Stimulated activated CD4-positive, alpha-beta T cell treated with anti-CD3 and anti-CD28 coated beads, Interleukin-15, amount 100 ng/mL, for 24 hours (primary cell): ENCODE data around the gene CBFA2T2.
"Not testable (repeated sequence)": the region's sequence is repeated elsewhere in the genome, so short reads cannot be mapped to it uniquely, and the experiment has no call there.

Experiments used
- DNase-seq: peaks from one replicate; pipeline ENCODE4 v3.0.0-alpha.2; 2020

The CBFA2T2 gene

DNA sequence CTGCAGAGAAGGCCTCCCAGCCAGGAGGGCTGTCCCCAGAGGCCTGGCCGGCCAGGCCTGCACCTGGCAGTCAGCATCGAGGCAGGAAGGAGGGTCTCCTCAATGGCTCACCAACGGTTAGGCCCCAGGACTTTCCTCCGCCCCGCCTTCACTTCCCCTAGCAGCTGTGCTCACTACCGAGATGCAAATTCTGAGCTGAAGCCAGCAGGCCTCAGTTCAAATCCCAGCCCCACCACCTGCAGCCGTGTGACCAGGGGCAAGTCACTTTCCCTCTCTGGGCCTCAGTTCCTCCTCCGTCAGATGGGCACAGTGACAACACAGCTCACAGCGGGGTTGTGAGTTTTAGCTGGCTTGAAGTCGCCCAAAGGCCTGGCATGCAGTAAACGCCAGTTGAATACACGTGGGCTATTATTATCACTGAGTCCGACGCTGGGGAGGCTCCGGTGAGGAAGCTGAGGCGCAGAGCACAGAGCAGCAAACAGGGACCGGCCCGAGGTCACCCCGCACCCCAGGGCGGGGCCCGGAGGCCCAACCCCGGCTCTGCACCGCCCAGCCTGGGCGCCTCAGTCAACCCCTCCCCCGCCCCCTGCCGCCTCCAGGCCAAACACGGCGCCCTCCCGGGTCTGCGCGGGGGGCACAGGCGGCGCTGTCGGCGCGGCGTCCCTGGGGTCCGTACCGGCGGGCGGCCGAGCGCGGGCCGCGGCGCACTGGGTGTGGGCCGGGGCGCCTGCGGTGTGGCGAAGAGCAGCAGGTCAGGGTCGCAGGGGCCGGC lies 195.6 kb downstream of the CBFA2T2 start:
- DNase-seq, result peak; percentile 85

DNA sequence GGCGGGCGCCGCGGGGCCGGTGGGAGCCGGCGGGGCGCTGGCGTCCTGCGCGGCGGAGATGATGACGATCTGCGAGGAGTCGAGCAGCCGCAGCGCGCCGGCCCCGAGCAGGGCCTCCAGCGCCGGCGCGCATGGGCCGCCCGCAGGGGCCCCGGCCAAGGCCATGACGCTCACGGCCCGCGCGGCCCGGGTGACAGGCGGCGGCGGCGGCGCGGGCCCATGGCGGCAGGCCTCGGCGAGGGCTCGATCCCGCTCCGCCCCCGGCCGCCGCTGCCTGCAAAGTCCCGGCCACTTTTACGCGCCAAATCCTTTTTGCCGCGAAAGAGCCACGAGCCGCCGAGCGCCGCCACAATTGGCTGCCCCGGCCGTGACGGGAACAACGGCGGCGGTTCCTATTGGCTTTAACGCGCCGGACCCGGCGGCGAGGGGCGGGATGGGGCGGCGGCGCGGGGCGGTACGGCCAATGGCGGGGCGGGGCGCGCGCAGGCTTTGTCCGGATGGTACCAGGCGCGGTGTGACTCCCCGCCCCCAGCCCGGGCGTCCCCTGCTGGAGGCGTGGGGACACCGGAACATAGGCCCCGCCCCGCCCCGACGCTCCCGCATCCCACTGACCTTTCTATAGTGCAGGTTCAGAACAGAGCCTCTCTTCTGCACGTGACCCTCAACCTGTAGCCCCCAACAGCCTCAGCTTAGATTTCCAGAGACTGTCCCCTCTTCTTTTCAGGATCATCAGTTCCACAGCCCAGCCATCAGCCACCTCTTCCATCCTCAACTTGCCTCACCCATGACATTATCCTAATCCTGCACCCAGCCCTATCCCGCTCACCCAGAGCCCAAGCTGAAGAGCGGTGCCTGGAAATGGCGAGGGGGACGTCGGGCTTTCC lies 196.4 kb downstream of the CBFA2T2 start, which contains the start of gene E2F1:
Gene E2F1, minus strand, starts transcription at position 286 of the 884 bp plus-strand sequence. Its CDS starts 121 bp downstream, at position 165.
- peak; percentile 98 for DNase-seq

DNA sequence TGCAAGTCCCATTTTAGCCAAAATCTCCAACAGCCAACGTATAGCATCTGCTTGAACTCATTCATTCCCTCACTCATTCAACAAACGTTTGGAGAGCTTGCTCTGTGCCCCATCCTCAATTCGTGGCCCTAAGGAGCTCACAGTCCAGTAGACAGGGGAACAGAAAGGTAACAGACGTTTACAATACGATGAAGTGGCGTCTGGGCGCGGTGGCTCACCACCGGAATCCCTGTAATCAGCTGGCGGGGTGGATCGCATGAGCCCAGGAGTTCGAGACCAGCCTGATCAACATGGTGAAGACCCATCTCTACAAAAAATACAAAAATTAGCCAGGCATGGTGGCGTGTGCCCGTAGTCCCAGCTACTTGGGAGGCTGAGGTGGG lies 197.1 kb downstream of the CBFA2T2 start:
- DNase-seq, result no peak

DNA sequence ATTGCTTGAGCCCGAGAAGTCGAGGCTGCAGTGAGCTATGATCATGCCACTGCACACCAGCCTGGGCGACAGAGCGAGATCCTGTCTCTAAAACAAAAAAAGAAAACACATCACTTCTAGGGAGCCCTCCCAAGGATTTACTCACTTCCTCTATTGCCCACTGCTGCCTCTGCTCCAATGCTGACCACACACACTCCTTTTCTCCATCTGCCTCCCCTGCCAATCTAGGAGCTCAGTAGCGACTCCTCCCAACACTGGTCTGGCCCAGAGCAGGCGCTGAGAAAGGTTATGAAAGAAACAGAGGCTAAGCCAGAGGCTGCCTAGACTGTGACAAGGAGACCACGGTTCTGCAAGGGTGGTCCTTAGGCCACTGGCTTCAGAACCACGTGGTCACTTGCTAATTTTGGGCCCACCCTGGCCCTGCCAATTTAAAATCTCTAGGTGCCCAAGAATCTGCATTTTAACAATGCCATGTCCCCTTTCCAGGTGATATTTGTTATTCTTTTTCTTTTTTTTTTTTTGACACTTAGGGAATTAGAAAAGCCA lies 197.5 kb downstream of the CBFA2T2 start:
- no peak for DNase-seq

DNA sequence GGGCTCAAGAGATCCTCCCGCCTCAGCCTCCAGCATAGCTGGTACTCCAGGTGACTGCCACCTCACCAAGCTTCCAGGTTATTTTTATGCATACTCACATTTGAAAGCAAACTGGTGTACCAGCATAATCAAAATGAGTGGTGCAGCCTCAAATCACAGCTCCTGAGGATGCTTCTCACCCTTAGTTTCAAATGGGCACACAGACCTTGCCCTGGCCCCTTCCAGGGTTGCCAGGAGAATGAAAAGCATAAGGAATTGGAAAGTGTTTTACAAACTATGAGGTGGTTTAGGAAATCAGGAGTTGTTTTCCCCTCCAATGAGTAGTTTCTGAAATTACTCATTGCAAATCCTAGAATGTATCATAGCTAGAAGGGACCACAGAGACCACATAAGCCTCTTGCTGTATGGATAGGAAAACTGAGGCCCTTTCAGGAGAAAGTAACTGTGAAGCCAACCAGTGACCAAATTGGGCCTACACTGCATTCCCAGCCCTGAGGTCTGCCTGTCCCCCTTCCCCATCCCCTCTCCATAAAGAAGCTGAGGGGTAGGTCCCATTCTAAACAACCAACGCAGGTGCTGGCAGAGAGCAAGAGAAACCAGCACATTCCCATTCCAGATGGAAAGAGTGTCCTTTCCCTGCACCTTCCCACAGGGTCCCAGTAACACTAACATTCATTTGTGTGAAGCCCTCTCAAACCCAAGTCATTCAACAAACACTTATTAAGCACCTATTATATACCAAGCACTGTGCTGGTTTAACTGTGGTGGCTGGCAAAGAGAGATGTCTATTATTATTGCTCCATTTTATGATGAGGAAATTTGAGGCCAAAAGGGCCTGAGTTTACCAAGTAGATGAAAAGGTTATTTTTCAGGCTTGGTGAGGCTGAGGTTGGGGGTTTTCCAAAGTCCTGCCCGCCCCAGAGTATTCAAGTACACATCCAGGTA lies 198.4 kb downstream of the CBFA2T2 start:
- no peak for DNase-seq

DNA sequence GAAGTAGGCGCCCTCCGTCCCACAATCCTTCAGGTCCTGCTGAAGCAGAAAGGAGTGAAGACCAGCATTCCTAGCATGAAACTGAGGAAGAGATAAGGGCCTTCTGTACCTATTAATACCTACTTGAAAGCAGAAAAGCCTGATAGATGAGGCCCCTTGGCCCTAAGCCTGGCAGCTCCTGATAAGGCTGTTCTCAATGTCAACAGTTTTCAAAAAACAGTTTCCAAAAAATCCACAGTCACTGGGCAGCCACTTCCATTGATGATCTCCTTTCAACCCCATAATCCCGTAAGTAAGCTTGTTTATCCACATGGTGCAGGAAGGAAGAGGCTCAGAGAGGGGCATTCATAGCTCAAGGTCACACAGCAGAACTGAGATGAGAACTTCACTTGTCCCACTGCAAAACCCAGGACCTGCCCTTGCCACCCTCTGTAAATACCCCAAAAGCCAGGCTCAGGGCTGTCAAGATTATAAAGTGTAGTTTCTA lies 199.1 kb downstream of the CBFA2T2 start:
- no peak for DNase-seq

DNA sequence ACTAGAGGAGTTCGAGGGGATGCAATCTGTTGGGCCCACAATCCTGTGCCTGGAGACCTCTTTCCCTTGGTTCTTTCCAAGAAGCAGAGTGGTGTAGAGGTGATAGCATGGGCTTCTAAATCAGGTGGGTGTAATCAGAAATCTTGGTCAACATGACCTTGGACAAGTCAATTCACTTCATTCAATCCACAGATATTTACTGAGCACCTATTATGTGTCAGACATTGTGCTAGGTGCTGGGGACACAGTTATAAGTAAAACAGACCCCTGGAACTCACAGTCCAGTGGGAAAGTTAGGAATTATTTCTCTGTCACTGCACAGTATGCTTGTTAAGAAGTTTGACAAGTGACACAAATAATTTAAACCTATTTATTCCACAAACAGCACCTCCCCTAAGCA lies 199.6 kb downstream of the CBFA2T2 start:
- DNase-seq, result no peak

DNA sequence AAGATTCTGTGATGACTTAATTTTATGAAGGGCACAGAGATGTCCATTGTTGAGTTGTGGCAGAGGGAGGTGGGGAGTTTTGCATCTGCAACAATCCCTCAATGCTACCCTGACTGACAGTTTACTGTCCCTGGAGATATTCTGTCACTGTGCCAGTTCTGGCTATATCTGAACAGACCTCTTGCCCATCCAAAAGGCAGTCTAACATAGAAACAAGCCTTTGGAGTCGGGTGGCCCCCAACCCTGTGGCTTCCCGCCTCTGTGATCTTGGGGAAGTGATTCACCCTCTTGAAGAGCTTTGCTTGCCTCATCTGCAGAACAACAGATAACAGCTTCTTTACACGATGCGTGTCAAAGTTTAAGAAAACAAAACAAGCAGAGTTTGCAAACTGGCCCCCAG lies 200.1 kb downstream of the CBFA2T2 start:
- DNase-seq, result peak; percentile 63

DNA sequence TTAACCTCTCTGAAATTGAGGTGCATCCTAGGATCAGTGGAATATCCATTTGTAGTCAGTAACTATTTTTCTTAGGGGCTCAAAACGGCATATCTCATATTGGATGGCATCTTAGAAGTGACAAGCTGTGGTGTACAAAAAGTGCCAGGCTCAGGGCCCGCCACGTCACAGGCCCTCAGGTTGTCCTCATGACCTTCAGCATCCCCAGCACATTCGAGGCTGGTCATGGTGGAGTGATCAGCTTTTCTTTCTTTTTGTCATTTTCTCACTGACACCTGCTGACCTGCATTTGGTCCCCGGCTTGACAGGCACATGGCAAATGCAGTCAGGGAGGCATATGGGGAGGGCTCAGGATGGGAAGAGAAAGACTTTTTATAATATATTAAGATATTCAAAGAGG lies 203.4 kb downstream of the CBFA2T2 start:
- no peak for DNase-seq

DNA sequence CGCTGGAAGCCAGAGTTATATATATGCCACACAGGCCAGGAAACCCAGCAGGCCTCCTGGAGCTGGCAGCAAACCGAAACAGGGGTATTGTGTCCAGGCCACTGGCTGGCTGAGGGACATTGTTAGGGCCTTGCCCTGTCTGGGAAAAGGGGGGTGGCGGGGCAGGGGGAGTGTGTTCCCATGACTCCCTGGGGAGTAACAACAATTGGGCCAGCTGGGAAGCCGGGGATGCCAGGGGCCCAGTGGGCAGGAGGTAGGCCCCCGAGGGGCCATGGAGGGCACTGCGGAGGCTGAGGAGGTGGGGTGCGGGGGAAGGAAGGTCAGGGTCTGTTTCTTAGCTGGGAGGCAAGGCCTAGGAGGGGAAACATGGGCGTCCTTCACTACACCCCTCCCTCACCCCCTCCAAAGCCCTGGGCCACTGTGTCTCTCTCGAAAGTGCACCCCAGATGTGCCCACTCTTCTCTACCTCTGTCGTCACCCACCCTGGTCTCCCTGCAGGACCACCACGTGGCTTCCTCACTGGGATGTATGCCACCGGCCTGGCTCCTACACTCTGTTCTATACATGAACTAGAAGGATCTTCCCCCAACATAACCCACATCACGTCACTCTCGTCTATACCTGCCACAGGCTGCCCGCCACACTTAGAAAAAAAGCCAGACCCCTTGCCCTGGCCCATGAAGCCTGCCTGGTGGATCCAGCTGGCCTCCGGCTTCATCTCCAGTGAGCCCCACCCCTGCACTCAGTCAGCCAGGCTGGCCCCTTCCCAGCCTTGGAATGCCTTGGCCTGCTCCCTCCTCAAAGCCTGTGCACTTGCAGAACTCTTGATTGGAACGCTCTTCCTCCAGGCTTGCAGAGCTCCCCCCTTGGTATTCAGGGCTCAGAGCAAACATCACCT lies 204.1 kb downstream of the CBFA2T2 start:
- DNase-seq, result no peak

DNA sequence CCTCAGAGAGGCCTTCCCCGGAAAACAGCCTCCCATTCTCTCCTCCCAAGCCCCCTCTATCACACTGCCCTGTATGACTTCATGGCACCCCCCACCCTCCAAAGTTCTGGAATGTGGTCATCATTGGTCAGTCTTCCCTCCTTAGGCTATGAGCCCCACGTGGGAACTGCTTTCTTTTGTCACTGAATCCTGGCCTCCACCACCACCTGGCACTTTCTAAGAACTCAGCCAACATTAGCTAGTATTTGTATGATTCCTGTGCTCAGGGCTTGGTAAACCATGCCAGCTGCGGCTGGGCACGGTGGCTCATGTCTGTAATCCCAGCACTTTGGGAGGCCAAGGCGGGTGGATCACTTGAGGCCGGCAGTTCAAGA lies 204.7 kb downstream of the CBFA2T2 start:
- DNase-seq, result no peak

DNA sequence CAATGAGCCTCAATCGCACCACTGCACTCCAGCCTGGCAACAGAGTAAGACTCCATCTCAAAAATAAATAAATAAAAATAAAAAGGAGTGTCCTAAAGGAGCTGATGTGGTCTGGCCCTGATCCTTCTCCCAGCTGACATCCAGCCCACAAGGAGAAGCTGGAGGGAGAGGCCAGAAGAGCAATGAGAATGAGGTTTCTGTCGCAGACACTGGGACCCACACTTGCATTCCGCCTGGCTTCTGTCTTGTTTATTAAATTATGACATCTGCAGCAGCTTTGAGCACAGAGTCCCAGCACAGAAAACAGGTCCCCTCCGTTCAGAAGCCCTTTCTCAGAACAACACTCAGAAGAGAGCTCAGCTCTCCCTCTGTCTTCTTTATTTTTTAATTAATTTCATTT lies 206.6 kb downstream of the CBFA2T2 start:
- DNase-seq, result no peak

DNA sequence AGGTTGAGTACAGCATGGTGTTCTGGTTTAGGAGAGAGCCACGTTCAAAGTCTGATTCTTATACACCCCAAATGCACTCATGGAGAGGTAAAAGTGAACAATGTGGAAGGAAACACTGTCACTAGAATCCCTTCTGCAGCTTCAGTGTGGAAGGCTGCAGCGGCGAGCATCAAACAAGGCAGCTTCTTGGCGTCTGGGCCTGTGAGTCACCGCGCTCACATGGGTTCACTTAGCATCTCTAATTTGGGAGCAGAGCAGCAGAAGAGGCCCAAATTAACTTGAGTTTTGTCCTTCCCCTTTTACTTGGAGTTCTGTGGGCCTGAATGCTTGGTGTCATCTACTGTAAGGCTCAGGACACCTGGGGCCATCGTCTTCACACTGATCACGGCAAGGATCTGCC lies 207.2 kb downstream of the CBFA2T2 start:
- no peak for DNase-seq

DNA sequence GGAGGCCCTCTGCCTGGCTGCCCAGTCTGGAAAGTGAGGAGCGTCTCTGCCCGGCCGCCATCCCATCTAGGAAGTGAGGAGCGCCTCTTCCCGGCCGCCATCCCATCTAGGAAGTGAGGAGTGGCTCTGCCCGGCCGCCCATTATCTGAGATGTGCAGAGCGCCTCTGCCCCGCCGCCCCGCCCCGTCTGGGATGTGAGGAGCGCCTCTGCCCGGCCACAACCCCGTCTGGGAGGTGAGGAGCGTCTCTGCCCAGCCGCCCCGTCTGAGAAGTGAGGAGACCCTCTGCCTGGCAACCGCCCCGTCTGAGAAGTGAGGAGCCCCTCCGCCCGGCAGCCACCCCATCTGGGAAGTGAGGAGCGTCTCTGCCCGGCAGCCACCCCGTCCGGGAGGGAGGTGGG lies 209.1 kb downstream of the CBFA2T2 start:
- not testable (repeated sequence) for DNase-seq
